Uterus (tissue), 4 donors: ENCODE data around the gene BCL2L1. TPM values are rescaled to one million over a fixed set of nuclear protein-coding genes. Genes with fewer than 3 reads are reported as not detected.

Source experiments
- DNase-seq, 2 donors: peaks; one replicate each; pipeline ENCODE4 v3.0.0-alpha.2; 2019 to 2020
- H3K27ac ChIP-seq, 2 donors: fragments of 200-600 bp; sonication (generic); 1 replicate in 1 of 2; 2 replicates in 1 of 2; pipeline ENCODE4 v1.5.1; 2016 to 2018
- H3K27me3 ChIP-seq, 2 donors: fragments of 200-600 bp; sonication (generic); one replicate each; pipeline ENCODE4 v1.5.1; 2018 to 2019; ENCODE audit warnings: control low read depth in 1 of 2
- H3K36me3 ChIP-seq, 2 donors: fragments of 200-600 bp; sonication (generic); one replicate each; pipeline ENCODE4 v1.5.1; 2019; ENCODE audit warnings: control low read depth in 1 of 2
- H3K4me1 ChIP-seq, 2 donors: fragments of 200-600 bp; sonication (generic); one replicate each; pipeline ENCODE4 v1.5.1; 2018 to 2019; ENCODE audit warnings: control low read depth in 1 of 2
- H3K4me3 ChIP-seq, 2 donors: fragments of 200-600 bp; sonication (generic); 1 replicate in 1 of 2; 2 replicates in 1 of 2; pipeline ENCODE4 v1.5.1; 2018 to 2019; ENCODE audit warnings: mild to moderate bottlenecking in 1 of 2
- H3K9me3 ChIP-seq, 2 donors: fragments of 200-600 bp; sonication (generic); one replicate each; pipeline ENCODE4 v1.5.1; 2019; ENCODE audit warnings: control low read depth in 1 of 2
- CTCF ChIP-seq, 4 experiments: fragments of 200-600 bp in 2 of 4; fragments of 450-650 bp in 2 of 4; sonication (generic) in 2 of 4; IDR thresholded peaks; one replicate each; pipeline ENCODE4 v1.5.1; 2016 to 2019; ENCODE audit warnings: antibody characterized with exemption in 4 of 4, mild to moderate bottlenecking in 2 of 4, moderate library complexity in 1 of 4
- POLR2A ChIP-seq, 2 donors: fragments of 450-650 bp; IDR thresholded peaks; one replicate each; pipeline ENCODE4 v1.6.1; 2016; ENCODE audit warnings: antibody characterized with exemption in 2 of 2, mild to moderate bottlenecking in 1 of 2, moderate library complexity in 1 of 2
- intact Hi-C: fragments of 100-400 bp; cut with DNase I; formaldehyde crosslinking; loops from one replicate; pipeline ENCODE4 v1.15.1; 2023; ENCODE audit warnings: low total_unique reads
- total RNA-seq, 4 donors: library from RNA; depleted of rRNA in 3 of 4; stranded (reverse); fragments of >200 nt in 3 of 4; gene quantifications; one replicate each; pipeline versions ENCODE4 v1.1.0 to v1.2.4, GENCODE V29; 2014 to 2023
- donor health status: DM: yes; HTN: yes; CAD: no.

BCL2L1 gene
- total RNA-seq, 4 donors from 2014 or later, result 35.0 to 113 (median 57.4) TPM

DNA sequence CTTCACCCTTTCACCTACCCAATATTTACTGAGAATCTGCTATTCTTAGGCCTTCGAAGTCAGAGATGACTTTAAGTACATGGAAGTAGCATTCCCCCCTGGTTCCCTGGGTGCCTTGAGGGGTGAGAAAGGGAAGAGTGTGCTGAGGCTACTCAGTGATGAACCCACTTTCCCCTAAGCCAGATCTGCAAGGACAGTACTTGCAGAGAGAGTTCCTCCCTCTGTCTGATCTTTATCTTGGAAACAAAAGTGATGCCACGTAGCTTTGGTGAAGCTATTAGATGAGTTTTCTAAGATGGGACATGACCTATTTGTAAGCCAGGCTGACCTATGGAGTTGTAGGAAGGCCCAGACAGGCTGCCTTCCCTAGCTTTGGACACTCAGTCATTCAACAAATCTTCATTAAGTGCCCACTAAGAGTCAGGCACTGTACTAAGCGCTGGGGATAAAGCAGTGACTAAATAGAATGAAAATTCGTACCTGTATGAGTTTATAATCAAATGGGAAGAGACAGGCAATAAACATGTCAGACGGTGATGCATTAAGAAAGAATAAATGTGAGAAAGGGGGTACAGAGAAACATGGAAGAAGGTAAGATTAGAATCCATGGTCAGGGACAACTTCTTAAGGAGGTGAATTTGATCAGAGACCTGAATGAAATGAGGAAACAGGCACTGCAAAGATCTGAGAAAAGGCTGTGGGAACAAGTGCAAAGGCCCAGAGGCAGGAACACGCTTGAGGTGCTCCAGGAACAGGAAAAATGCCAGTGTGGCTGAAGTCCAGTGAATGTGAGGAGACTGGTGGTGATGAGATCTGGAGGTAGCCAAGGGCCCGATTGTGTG is 42.2 kb downstream of the BCL2L1 start:
- H3K27me3 ChIP-seq, result no peaks in the 10 kb centered on the region
- H3K36me3 ChIP-seq, result no peaks in the 10 kb centered on the region
- H3K27ac ChIP-seq, result no peak overlapping the region
- no peak for DNase-seq
- no peak overlapping the region for H3K4me3 ChIP-seq
- TF ChIP-seq CTCF (IDR thresholded peaks at IDR 0.05) (no peak), POLR2A (IDR thresholded peaks at IDR 0.05) (no peak)
- H3K4me1 ChIP-seq, result peaks cover 0 to 4% of the 10 kb centered on the region in 2 donors
- intact Hi-C loops, result no loop called here
- no peaks in the 10 kb centered on the region for H3K9me3 ChIP-seq

GRCh38 chr20:31679357-31680285 is 43.0 kb downstream of the BCL2L1 start:
- H3K4me1 ChIP-seq, result peaks cover 0 to 4% of the 10 kb centered on the region in 2 donors
- H3K9me3 ChIP-seq, result no peaks in the 10 kb centered on the region
- TF ChIP-seq CTCF (IDR thresholded peaks at IDR 0.05) (no peak), POLR2A (IDR thresholded peaks at IDR 0.05) (no peak)
- DNase-seq, result no peak
- H3K36me3 ChIP-seq, result no peaks in the 10 kb centered on the region
- no peak overlapping the region for H3K4me3 ChIP-seq
- H3K27ac ChIP-seq, result no peak overlapping the region
- no peaks in the 10 kb centered on the region for H3K27me3 ChIP-seq
- intact Hi-C loops, result no loop called here

GRCh38 chr20:31678389-31679356 is 44.0 kb downstream of the BCL2L1 start:
- Histone ChIP-seq H3K36me3 (no peaks in the 10 kb centered on the region), H3K27me3 (no peaks in the 10 kb centered on the region), H3K27ac (no peak overlapping the region), H3K9me3 (no peaks in the 10 kb centered on the region), H3K4me1 (peaks cover 0 to 4% of the 10 kb centered on the region in 2 donors), H3K4me3 (no peak overlapping the region)
- no peak for DNase-seq
- intact Hi-C loops, result no loop called here
- no peak for TF ChIP-seq CTCF (IDR thresholded peaks at IDR 0.05)
- no peak for TF ChIP-seq POLR2A (IDR thresholded peaks at IDR 0.05)

GRCh38 chr20:31677553-31678260 is 45.0 kb downstream of the BCL2L1 start:
- DNase-seq, result no peak
- Histone ChIP-seq H3K4me1 (peaks cover 0 to 4% of the 10 kb centered on the region in 2 donors), H3K9me3 (no peaks in the 10 kb centered on the region), H3K27me3 (no peaks in the 10 kb centered on the region), H3K27ac (no peak overlapping the region), H3K36me3 (no peaks in the 10 kb centered on the region), H3K4me3 (no peak overlapping the region)
- TF ChIP-seq CTCF (IDR thresholded peaks at IDR 0.05) (no peak), POLR2A (IDR thresholded peaks at IDR 0.05) (no peak)
- intact Hi-C loops, result no loop called here
